ENCODE data around the gene NAT9.

NAT9 gene

GRCh38 chr17:74754832-74755231 lies 21.3 kb downstream of the NAT9 start:
- Histone ChIP-seq H3K36me3 (ENCODE audit: control insufficient read depth, insufficient read depth, low read length) (no peaks in the 10 kb centered on the region), H3K27me3 (ENCODE audit: control insufficient read depth, insufficient read depth, low read length, poor library complexity, severe bottlenecking) (no peaks in the 10 kb centered on the region), H3K4me1 (ENCODE audit: control insufficient read depth, insufficient read depth, low read length) (peaks cover 50% of the 10 kb centered on the region), H3K4me3 (ENCODE audit: insufficient read depth, low read depth, low read length) (no peak overlapping the region), H3K9me3 (ENCODE audit: control insufficient read depth, low read length) (no peaks in the 10 kb centered on the region), H3K27ac (ENCODE audit: insufficient read depth, low read depth, low read length, poor library complexity, severe bottlenecking) (no peak overlapping the region)
- WGBS, 2 experiments, result 92 to 94% methylated on average over 3 of the region's 3 CpGs

DNA sequence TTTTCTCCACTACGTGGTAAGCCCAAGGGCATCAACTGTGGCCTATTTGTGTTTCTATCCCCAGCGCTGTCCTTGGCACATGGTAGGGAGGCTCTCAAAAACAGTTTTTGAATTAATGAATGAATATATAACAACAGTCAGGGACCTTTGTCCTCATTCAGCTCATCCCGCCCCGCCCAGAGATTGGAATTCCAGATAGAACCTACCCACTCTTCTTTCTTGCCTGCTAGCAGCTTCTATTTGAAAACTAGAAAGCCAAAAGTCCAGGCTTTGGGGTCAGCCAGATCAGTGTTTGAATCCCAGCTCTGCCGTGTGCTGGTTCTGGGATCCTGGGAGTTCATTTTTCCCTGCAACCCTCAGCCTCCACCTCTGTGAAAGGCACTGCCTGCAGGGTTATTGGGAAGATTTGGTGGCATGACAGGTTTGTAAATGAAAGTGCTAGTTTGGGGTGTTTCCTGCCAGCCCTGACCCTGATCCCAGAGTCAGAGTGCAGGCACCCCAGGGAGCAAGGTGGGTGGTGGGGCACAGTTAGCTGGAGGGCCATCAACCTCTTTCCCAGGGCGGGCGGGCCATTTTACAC lies 23.2 kb downstream of the NAT9 start:
- Histone ChIP-seq H3K4me3 (ENCODE audit: insufficient read depth, low read depth, low read length) (no peak overlapping the region), H3K27me3 (ENCODE audit: control insufficient read depth, insufficient read depth, low read length, poor library complexity, severe bottlenecking) (peaks cover 4% of the 10 kb centered on the region), H3K4me1 (ENCODE audit: control insufficient read depth, insufficient read depth, low read length) (peaks cover 37% of the 10 kb centered on the region), H3K36me3 (ENCODE audit: control insufficient read depth, insufficient read depth, low read length) (no peaks in the 10 kb centered on the region), H3K9me3 (ENCODE audit: control insufficient read depth, low read length) (no peaks in the 10 kb centered on the region), H3K27ac (ENCODE audit: insufficient read depth, low read depth, low read length, poor library complexity, severe bottlenecking) (no peak overlapping the region)
- 90 to 95% methylated on average over 7 of the region's 7 CpGs for WGBS, 2 experiments

- Histone ChIP-seq H3K36me3 (ENCODE audit: control insufficient read depth, insufficient read depth, low read length) (no peaks in the 10 kb centered on the region), H3K27ac (ENCODE audit: insufficient read depth, low read depth, low read length, poor library complexity, severe bottlenecking) (no peak overlapping the region), H3K4me3 (ENCODE audit: insufficient read depth, low read depth, low read length) (no peak overlapping the region), H3K9me3 (ENCODE audit: control insufficient read depth, low read length) (no peaks in the 10 kb centered on the region), H3K4me1 (ENCODE audit: control insufficient read depth, insufficient read depth, low read length) (peaks cover 37% of the 10 kb centered on the region), H3K27me3 (ENCODE audit: control insufficient read depth, insufficient read depth, low read length, poor library complexity, severe bottlenecking) (peaks cover 4% of the 10 kb centered on the region)
- 92 to 95% methylated on average over 9 of the region's 9 CpGs for WGBS, 2 experiments
Observed at GRCh38 chr17:74752415-74752814, 23.7 kb downstream of the NAT9 start.

GRCh38 chr17:74750327-74751069 lies 25.6 kb downstream of the NAT9 start:
- no peaks in the 10 kb centered on the region for H3K36me3 ChIP-seq (ENCODE audit: control insufficient read depth, insufficient read depth, low read length)

DNA sequence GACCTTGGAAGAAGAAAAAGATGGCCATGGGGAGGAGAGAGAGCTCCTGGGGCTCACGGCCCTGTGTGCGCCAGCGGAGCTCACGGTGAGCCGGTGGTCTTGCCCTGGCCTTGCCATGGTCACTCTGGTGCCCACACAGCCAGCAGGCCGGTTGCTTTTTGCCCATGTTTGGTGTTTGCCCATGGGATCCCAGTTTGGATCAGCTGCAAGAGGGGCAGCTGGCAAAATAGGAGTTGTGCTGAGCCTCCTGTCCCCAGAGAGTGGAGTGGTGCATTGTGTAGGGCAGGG lies 26.2 kb downstream of the NAT9 start:
- Histone ChIP-seq H3K36me3 (ENCODE audit: control insufficient read depth, insufficient read depth, low read length) (no peaks in the 10 kb centered on the region), H3K4me3 (ENCODE audit: insufficient read depth, low read depth, low read length) (peak overlapping the region; percentile 93), H3K9me3 (ENCODE audit: control insufficient read depth, low read length) (no peaks in the 10 kb centered on the region), H3K4me1 (ENCODE audit: control insufficient read depth, insufficient read depth, low read length) (peaks cover 52% of the 10 kb centered on the region), H3K27me3 (ENCODE audit: control insufficient read depth, insufficient read depth, low read length, poor library complexity, severe bottlenecking) (peaks cover 4% of the 10 kb centered on the region), H3K27ac (ENCODE audit: insufficient read depth, low read depth, low read length, poor library complexity, severe bottlenecking) (no peak overlapping the region)
- WGBS, 2 experiments, result 57 to 63% methylated on average over 6 of the region's 6 CpGs

More at GRCh38 chr17:74750327-74751069, 25.6 kb downstream of the NAT9 start:
- Histone ChIP-seq H3K27me3 (ENCODE audit: control insufficient read depth, insufficient read depth, low read length, poor library complexity, severe bottlenecking) (peaks cover 4% of the 10 kb centered on the region), H3K9me3 (ENCODE audit: control insufficient read depth, low read length) (no peaks in the 10 kb centered on the region), H3K27ac (ENCODE audit: insufficient read depth, low read depth, low read length, poor library complexity, severe bottlenecking) (no peak overlapping the region), H3K4me3 (ENCODE audit: insufficient read depth, low read depth, low read length) (peak overlapping the region; percentile 93), H3K4me1 (ENCODE audit: control insufficient read depth, insufficient read depth, low read length) (peaks cover 47% of the 10 kb centered on the region)
- WGBS, 2 experiments, result 78 to 81% methylated on average over 13 of the region's 13 CpGs

DNA sequence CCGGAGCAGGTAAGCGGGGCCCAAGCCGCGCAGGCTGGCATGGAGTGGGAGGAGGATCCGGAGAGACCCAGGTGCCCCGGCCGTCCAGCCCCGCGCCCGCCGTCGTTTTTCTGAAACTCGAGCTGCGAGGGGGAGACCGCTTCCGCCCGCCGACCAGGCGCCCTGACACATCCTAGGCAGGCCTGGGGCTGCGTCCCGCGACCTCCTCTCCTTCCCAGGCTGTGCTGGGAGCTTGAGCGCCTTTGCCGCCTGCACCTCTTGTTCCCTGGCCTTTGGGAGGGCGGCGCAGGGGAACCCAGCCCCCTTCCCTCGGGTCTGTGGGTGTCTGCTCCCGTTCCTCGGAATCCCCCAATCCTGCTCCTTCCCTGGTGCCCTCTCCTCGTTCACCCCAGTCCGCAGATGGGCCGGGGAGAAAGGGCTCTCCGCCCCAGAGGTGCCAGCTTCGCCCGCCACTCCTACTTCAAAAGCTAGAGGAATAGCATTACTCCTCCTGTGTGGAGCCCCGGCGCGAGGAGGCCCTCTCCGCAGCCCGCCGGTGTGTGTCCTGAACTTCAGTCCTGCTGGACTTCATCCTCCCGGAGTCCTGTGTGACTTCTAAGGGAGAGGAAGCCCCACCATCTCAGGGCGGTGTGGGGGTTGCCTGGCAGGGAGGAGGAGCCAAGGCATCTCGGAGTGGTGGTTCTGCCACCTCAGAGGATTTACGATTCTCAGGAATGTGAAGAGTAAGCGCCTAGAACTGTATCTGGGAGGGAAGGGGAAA lies 26.7 kb downstream of the NAT9 start:
- H3K27me3 ChIP-seq (ENCODE audit: control insufficient read depth, insufficient read depth, low read length, poor library complexity, severe bottlenecking), result peaks cover 4% of the 10 kb centered on the region
- H3K9me3 ChIP-seq (ENCODE audit: control insufficient read depth, low read length), result no peaks in the 10 kb centered on the region
- WGBS, 2 experiments, result 1% methylated on average over 46 of the region's 46 CpGs
- no peaks in the 10 kb centered on the region for H3K36me3 ChIP-seq (ENCODE audit: control insufficient read depth, insufficient read depth, low read length)
- peak overlapping the region; percentile 93 for H3K4me3 ChIP-seq (ENCODE audit: insufficient read depth, low read depth, low read length)
- peaks cover 54% of the 10 kb centered on the region for H3K4me1 ChIP-seq (ENCODE audit: control insufficient read depth, insufficient read depth, low read length)
- H3K27ac ChIP-seq (ENCODE audit: insufficient read depth, low read depth, low read length, poor library complexity, severe bottlenecking), result no peak overlapping the region

GRCh38 chr17:74748529-74749278 lies 27.4 kb downstream of the NAT9 start, which contains the start of gene NHERF1:
Gene NHERF1, plus strand, starts transcription at chr17:74748628. Its CDS starts 219 bp downstream, at chr17:74748847.
- no peaks in the 10 kb centered on the region for H3K9me3 ChIP-seq (ENCODE audit: control insufficient read depth, low read length)
- H3K4me3 ChIP-seq (ENCODE audit: insufficient read depth, low read depth, low read length), result peak within 1 kb of the TSS; percentile 93
- H3K36me3 ChIP-seq (ENCODE audit: control insufficient read depth, insufficient read depth, low read length), result no peaks in the 10 kb centered on the region
- H3K27me3 ChIP-seq (ENCODE audit: control insufficient read depth, insufficient read depth, low read length, poor library complexity, severe bottlenecking), result peaks cover 4% of the 10 kb centered on the region
- 0 to 1% methylated on average over 90 of the region's 90 CpGs for WGBS, 2 experiments
- peaks cover 54% of the 10 kb centered on the region for H3K4me1 ChIP-seq (ENCODE audit: control insufficient read depth, insufficient read depth, low read length)
- H3K27ac ChIP-seq (ENCODE audit: insufficient read depth, low read depth, low read length, poor library complexity, severe bottlenecking), result peak within 1 kb of the TSS; percentile 16

DNA sequence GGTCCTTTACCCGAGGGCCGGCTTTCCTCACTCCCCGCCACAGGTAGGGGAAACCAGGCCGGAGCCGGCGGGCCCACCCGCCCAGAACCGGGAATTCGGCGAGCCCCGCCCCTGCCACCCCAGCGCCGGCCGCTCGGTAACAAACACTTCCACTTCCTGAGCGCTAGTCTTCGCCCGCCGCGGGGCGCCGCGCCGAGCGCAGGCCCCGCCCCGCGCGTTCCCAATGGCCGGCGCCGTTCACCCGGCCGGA lies 27.9 kb downstream of the NAT9 start:
- Histone ChIP-seq H3K27ac (ENCODE audit: insufficient read depth, low read depth, low read length, poor library complexity, severe bottlenecking) (no peak overlapping the region), H3K4me1 (ENCODE audit: control insufficient read depth, insufficient read depth, low read length) (peaks cover 54% of the 10 kb centered on the region)

DNA sequence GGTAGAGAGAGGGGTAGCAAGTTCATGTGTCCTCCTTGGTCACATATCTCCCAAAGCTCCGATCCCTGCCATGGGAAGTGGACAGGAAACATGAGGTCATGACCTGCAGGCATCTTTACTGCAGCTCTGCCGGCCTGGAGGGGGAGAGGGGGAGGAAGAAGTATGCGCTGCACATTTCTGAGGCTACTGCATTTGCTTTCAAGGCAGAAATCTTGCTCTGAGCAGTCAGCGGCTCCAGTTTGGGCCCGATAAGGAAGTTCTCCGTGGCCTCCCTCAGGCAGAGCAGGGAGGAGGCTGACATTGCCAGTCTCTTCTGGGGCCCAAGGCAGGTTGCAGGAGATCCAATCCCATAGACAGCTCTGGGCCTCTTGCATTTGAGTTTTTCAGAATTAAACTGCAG lies 29.2 kb downstream of the NAT9 start:
- H3K9me3 ChIP-seq (ENCODE audit: control insufficient read depth, low read length), result no peaks in the 10 kb centered on the region
- WGBS, 2 experiments, result 50 to 53% methylated on average over 6 of the region's 6 CpGs
- H3K27me3 ChIP-seq (ENCODE audit: control insufficient read depth, insufficient read depth, low read length, poor library complexity, severe bottlenecking), result peaks cover 4% of the 10 kb centered on the region
- no peak overlapping the region for H3K4me3 ChIP-seq (ENCODE audit: insufficient read depth, low read depth, low read length)
- H3K27ac ChIP-seq (ENCODE audit: insufficient read depth, low read depth, low read length, poor library complexity, severe bottlenecking), result no peak overlapping the region
- H3K36me3 ChIP-seq (ENCODE audit: control insufficient read depth, insufficient read depth, low read length), result no peaks in the 10 kb centered on the region
- H3K4me1 ChIP-seq (ENCODE audit: control insufficient read depth, insufficient read depth, low read length), result peaks cover 54% of the 10 kb centered on the region

More for the DNA sequence above, 27.9 kb downstream of the NAT9 start:
- Histone ChIP-seq H3K27me3 (ENCODE audit: control insufficient read depth, insufficient read depth, low read length, poor library complexity, severe bottlenecking) (peaks cover 4% of the 10 kb centered on the region), H3K9me3 (ENCODE audit: control insufficient read depth, low read length) (no peaks in the 10 kb centered on the region), H3K4me3 (ENCODE audit: insufficient read depth, low read depth, low read length) (peak overlapping the region; percentile 93), H3K36me3 (ENCODE audit: control insufficient read depth, insufficient read depth, low read length) (no peaks in the 10 kb centered on the region)
- 0% methylated on average over 34 of the region's 34 CpGs for WGBS, 2 experiments

- H3K36me3 ChIP-seq (ENCODE audit: control insufficient read depth, insufficient read depth, low read length), result no peaks in the 10 kb centered on the region
- H3K27ac ChIP-seq (ENCODE audit: insufficient read depth, low read depth, low read length, poor library complexity, severe bottlenecking), result peak overlapping the region; percentile 27
- peaks cover 4% of the 10 kb centered on the region for H3K27me3 ChIP-seq (ENCODE audit: control insufficient read depth, insufficient read depth, low read length, poor library complexity, severe bottlenecking)
- peaks cover 48% of the 10 kb centered on the region for H3K4me1 ChIP-seq (ENCODE audit: control insufficient read depth, insufficient read depth, low read length)
- no peak overlapping the region for H3K4me3 ChIP-seq (ENCODE audit: insufficient read depth, low read depth, low read length)
- H3K9me3 ChIP-seq (ENCODE audit: control insufficient read depth, low read length), result no peaks in the 10 kb centered on the region
- WGBS, 2 experiments, result 82 to 83% methylated on average over 5 of the region's 5 CpGs
Observed at GRCh38 chr17:74746376-74746775, 29.8 kb downstream of the NAT9 start.
